ENCODE data around the gene MYEOV. TPM values are rescaled to one million over a fixed set of nuclear protein-coding genes. Genes with fewer than 3 reads are reported as not detected.

The MYEOV gene
- total and polyA plus RNA-seq, 4 donors = 0.79 to 0.90 TPM; not detected in 2

- Histone ChIP-seq H3K4me1 (ENCODE audit: control insufficient read depth in 4 of 4, insufficient read depth in 4 of 4, low read length in 3 of 4) (peaks cover 0 to 5% (median 0%) of the 10 kb centered on the region in 4 donors), H3K36me3 (ENCODE audit: control insufficient read depth in 4 of 4, insufficient read depth in 3 of 4, low read depth in 1 of 4, low read length in 3 of 4) (no peaks in the 10 kb centered on the region), H3K9me3 (ENCODE audit: control insufficient read depth in 4 of 4, low read length in 3 of 4) (no peaks in the 10 kb centered on the region), H3K27me3 (ENCODE audit: control insufficient read depth in 4 of 4, insufficient read depth in 4 of 4, low read length in 3 of 4) (no peaks in the 10 kb centered on the region), H3K27ac (ENCODE audit: low read depth in 1 of 2, low read length in 2 of 2) (no peak overlapping the region), H3K9ac (ENCODE audit: low read depth in 1 of 2, low read length in 2 of 2) (no peak overlapping the region), H3K4me3 (ENCODE audit: low read depth in 1 of 3, low read length in 3 of 3) (no peak overlapping the region)
- 91% methylated on average over 9 of the region's 9 CpGs for WGBS
- TF ChIP-seq EGR1 (IDR thresholded peaks at IDR 0.05; ENCODE audit: low read depth in 2 of 2) = no peak
- TF ChIP-seq YY1 (IDR thresholded peaks at IDR 0.05) = no peak
- TF ChIP-seq HNF4A (conservative IDR thresholded peaks at IDR 0.05) = no peak
- TF ChIP-seq GABPA (IDR thresholded peaks at IDR 0.05 in 1 of 2, conservative IDR thresholded peaks at IDR 0.05 in 1 of 2) = no peak
- no peak for TF ChIP-seq FOXA1 (IDR thresholded peaks at IDR 0.05)
- no peak for TF ChIP-seq MAX (IDR thresholded peaks at IDR 0.05)
- no peak for TF ChIP-seq FOXA2 (IDR thresholded peaks at IDR 0.05)
- TF ChIP-seq NR2F2 (IDR thresholded peaks at IDR 0.05) = no peak
- TF ChIP-seq HNF4G (IDR thresholded peaks at IDR 0.05) = no peak
- DNase-seq (ENCODE audit: low spot score) = no peak
Observed at GRCh38 chr11:69284081-69284511, 9.9 kb upstream of the MYEOV start.

GRCh38 chr11:69285091-69285490 lies 8.9 kb upstream of the MYEOV start:
- Histone ChIP-seq H3K27ac (ENCODE audit: low read depth in 1 of 2, low read length in 2 of 2) (no peak overlapping the region), H3K4me3 (ENCODE audit: low read depth in 1 of 3, low read length in 3 of 3) (no peak overlapping the region), H3K9ac (ENCODE audit: low read depth in 1 of 2, low read length in 2 of 2) (no peak overlapping the region), H3K27me3 (ENCODE audit: control insufficient read depth in 4 of 4, insufficient read depth in 4 of 4, low read length in 3 of 4) (no peaks in the 10 kb centered on the region), H3K4me1 (ENCODE audit: control insufficient read depth in 4 of 4, insufficient read depth in 4 of 4, low read length in 3 of 4) (peaks cover 0 to 5% (median 0%) of the 10 kb centered on the region in 4 donors), H3K9me3 (ENCODE audit: control insufficient read depth in 4 of 4, low read length in 3 of 4) (no peaks in the 10 kb centered on the region), H3K36me3 (ENCODE audit: control insufficient read depth in 4 of 4, insufficient read depth in 3 of 4, low read depth in 1 of 4, low read length in 3 of 4) (no peaks in the 10 kb centered on the region)
- 95% methylated on average over 11 of the region's 11 CpGs for WGBS
- no peak for DNase-seq (ENCODE audit: low spot score)
- TF ChIP-seq JUND (IDR thresholded peaks at IDR 0.05) (no peak), ATF3 (IDR thresholded peaks at IDR 0.05) (no peak), HNF4A (conservative IDR thresholded peaks at IDR 0.05) (no peak), NR2F2 (IDR thresholded peaks at IDR 0.05) (no peak), GABPA (IDR thresholded peaks at IDR 0.05 in 1 of 2, conservative IDR thresholded peaks at IDR 0.05 in 1 of 2) (no peak), FOXA2 (IDR thresholded peaks at IDR 0.05) (no peak), YY1 (IDR thresholded peaks at IDR 0.05) (no peak), TAF1 (conservative IDR thresholded peaks at IDR 0.05) (no peak), SP1 (IDR thresholded peaks at IDR 0.05) (no peak), MAX (IDR thresholded peaks at IDR 0.05) (no peak), RXRA (IDR thresholded peaks at IDR 0.05) (no peak), CTCF (IDR thresholded peaks at IDR 0.05; ENCODE audit: low read depth, low read length, missing input control) (no peak), RAD21 (IDR thresholded peaks at IDR 0.05) (no peak), ZBTB33 (IDR thresholded peaks at IDR 0.05) (no peak), HNF4G (IDR thresholded peaks at IDR 0.05) (no peak), FOXA1 (IDR thresholded peaks at IDR 0.05) (no peak), EGR1 (IDR thresholded peaks at IDR 0.05; ENCODE audit: low read depth in 2 of 2) (no peak), REST (IDR thresholded peaks at IDR 0.05) (no peak)
